Retinal pigment epithelial cell (primary cell): ENCODE measurements around the gene EIF4G3.
"Not testable (repeated sequence)": the region's sequence is repeated elsewhere in the genome, so short reads cannot be mapped to it uniquely, and the experiment has no call there.

Source experiments
- DNase-seq: peaks from one replicate; pipeline ENCODE4 v3.0.0-alpha.2; 2010; ENCODE audit warnings: low read depth
- H3K4me3 ChIP-seq: 2 replicates; pipeline ENCODE4 v1.5.1; 2011; ENCODE audit warnings: mild to moderate bottlenecking, low read length, control low read depth, moderate library complexity
- TF ChIP-seq, protein P1 (sequence below): conservative IDR thresholded peaks from 2 replicates; pipeline ENCODE4 v1.5.1; 2011; ENCODE audit warnings: low read depth, low read length, control low read depth, inconsistent platforms

The EIF4G3 gene

DNA sequence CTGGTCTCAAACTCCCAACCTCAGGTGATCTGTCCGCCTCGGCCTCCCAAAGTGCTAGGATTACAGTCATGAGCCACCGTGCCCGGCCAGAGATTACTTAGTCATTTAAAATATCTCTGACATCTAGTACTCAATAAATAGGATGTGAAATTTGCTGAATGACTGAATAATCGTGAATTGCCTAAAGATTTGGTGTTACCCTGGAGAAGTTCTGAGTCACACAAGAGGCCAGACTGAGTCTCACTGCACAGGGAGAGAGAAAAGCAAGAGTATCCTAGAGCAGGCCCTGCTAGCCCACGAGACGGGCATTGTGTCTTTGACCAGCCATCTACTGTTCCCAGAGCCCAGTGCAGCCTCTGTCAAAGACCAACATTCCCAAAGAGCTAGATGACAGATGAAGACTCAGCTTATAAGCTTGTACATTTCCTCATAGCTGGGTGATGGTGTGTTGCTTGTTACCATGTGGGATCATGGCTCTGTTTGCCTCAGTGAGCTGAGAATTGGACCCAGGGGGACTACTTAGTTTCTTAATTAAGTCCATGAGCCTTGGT, 5.6 kb upstream of the EIF4G3 start:
- DNase-seq, result no peak
- TF ChIP-seq, protein P1, sequence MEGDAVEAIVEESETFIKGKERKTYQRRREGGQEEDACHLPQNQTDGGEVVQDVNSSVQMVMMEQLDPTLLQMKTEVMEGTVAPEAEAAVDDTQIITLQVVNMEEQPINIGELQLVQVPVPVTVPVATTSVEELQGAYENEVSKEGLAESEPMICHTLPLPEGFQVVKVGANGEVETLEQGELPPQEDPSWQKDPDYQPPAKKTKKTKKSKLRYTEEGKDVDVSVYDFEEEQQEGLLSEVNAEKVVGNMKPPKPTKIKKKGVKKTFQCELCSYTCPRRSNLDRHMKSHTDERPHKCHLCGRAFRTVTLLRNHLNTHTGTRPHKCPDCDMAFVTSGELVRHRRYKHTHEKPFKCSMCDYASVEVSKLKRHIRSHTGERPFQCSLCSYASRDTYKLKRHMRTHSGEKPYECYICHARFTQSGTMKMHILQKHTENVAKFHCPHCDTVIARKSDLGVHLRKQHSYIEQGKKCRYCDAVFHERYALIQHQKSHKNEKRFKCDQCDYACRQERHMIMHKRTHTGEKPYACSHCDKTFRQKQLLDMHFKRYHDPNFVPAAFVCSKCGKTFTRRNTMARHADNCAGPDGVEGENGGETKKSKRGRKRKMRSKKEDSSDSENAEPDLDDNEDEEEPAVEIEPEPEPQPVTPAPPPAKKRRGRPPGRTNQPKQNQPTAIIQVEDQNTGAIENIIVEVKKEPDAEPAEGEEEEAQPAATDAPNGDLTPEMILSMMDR, result no peak
- no peak overlapping the region for H3K4me3 ChIP-seq

GRCh38 chr1:21178271-21178670, 1.6 kb upstream of the EIF4G3 start:
- not testable (repeated sequence) for DNase-seq, H3K4me3 ChIP-seq

DNA sequence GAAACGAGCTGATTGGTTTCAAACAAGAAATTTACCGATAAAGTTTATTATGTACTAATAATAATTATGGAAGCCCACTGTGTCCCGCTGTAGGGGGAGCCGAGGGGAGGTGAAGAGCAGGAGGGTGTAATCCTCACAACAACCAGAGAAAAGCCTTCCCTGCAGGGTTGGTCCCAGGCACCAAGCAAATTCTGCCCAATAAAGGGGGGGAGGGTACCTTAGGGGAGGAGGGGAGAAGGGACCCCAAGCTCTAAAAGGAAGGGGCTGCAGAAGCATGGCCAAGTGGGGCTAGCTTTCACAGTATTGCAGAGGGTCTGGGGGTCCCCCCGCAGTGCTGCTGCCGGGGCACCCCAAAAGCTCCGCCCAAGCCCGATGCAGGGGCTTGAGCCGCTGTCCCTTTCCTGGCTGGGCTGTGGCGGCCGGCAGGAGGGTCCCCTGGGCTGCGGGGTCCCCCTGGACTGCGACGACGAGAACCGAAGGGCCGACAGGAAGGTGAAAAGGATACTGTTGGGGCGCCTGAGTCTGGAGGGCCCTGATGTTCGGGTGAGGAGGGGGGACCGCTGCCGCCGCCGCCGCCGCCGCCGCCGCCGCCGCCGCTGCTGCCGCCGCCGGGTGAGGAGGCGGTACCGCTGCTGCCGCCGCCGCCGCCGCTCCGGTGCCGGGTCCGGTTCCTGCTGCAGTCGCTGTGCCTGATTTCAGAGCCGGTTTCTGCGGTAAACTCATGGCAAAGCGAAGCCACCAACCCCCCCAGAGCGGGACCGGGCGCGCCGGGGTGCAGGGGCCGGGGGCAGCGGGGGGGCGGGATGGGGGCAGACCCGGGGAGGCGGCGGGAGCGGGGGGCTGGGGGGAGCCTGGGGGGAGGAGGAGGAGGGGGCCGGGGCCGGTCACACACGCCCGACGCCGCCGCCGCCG, 771 bp downstream of the EIF4G3 start:
- H3K4me3 ChIP-seq, result peak overlapping the region; percentile 96
- no peak for DNase-seq
- TF ChIP-seq, protein P1, result no peak

DNA sequence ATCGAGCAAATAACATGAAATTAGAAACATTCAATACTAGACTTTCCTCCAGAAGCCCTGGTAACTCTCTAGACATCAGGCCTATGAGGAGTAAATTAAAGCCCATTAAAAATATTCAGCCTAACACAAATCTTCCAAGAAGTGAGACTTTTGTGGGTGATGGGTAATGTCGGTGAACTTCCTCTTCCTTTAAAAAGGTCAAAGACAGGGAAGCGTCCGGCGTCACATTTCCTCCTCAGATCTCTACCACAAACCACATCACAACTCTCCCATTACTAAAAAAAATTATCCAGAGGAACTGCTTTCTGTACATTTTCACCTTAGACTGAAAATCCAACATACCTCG, 1.4 kb downstream of the EIF4G3 start:
- no peak for DNase-seq
- H3K4me3 ChIP-seq, result peak overlapping the region; percentile 96
- TF ChIP-seq, protein P1, result no peak

- TF ChIP-seq, protein P1, result no peak
- DNase-seq, result peak; percentile 70
- H3K4me3 ChIP-seq, result peak overlapping the region; percentile 96
These were observed 1.9 kb downstream of the EIF4G3 start for GRCh38 chr1:21174654-21175323.

- no peak for DNase-seq
- TF ChIP-seq, protein P1, result no peak
- H3K4me3 ChIP-seq, result peak overlapping the region; percentile 96
These were observed 2.5 kb downstream of the EIF4G3 start for GRCh38 chr1:21174230-21174629.

DNA sequence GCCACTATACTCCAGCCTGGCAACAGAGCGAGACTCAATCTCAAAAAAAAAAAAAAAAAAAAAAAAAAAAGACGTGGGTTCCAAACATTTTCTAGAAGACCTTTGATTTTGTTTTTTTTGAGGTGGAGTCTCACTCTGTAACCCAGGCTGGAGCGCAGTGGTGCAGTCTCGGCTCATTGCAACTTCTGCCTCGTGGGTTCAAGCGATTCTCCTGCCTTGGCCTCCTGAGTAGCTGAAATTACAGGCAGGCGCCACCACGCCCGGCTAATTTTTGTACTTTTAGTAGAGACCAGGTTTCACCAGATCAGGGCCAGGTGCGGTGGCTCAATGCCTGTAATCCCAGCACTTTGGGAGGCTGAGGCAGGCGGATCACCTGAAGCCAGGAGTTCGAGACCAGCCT, 3.6 kb downstream of the EIF4G3 start:
- H3K4me3 ChIP-seq, DNase-seq: not testable (repeated sequence)

GRCh38 chr1:21170837-21171236, 5.9 kb downstream of the EIF4G3 start:
- not testable (repeated sequence) for H3K4me3 ChIP-seq
- peak; percentile 50 for DNase-seq
